A549 (cell line): ENCODE data around the gene SLC38A6. TPM values are rescaled to one million over a fixed set of nuclear protein-coding genes. Genes with fewer than 3 reads are reported as not detected.

Experiments
- ATAC-seq, 2 experiments: fragments of 200-7000 bp in 1 of 2; fragments of >200 bp in 1 of 2; cut with Nextera tagmentation in 1 of 2; cut with Tn5 transposase in 1 of 2; 3 replicates each; pipeline versions ENCODE4 v1.8.0 to v1.9.1; 2018 to 2020; ENCODE audit warnings: mild to moderate bottlenecking in 1 of 2, moderate library complexity in 1 of 2
- CTCF ChIA-PET: fragments of 300-600 bp; sonication (Branson Sonifier 250); formaldehyde crosslinking; extraction: SDS; loops from one replicate; lab custom pipeline; 2021; ENCODE audit warnings: antibody characterized with exemption, inconsistent platforms; lab: Yijun Ruan, JAX
- POLR2A ChIA-PET: fragments of 350-600 bp; formaldehyde crosslinking; extraction: SDS; loops from one replicate; lab custom pipeline; 2021; ENCODE audit warnings: antibody characterized with exemption, inconsistent platforms; lab: Yijun Ruan, JAX
- DNase-seq, 2 experiments: peaks; one replicate each; pipeline versions ENCODE4 v3.0.0 to v3.0.0-alpha.2; 2011 to 2016; ENCODE audit warnings: low read depth in 1 of 2, low spot score in 1 of 2
- FAIRE-seq: peaks from 2 replicates; lab custom pipeline; 2011; peaks lifted over from hg19 to GRCh38; lab: Jason Lieb, UNC
- H3K27ac ChIP-seq, 2 experiments: fragments of >200 bp; sonication (Bioruptor Twin); formaldehyde crosslinking; 3 replicates each; pipeline ENCODE4 v1.5.1; 2016 to 2017
- H3K4me1 ChIP-seq: fragments of >200 bp; sonication (Bioruptor Twin); formaldehyde crosslinking; 3 replicates; pipeline ENCODE4 v1.6.1; 2016
- H3K4me2 ChIP-seq: fragments of >200 bp; sonication (Bioruptor Twin); formaldehyde crosslinking; 3 replicates; pipeline ENCODE4 v1.6.1; 2016
- H3K4me3 ChIP-seq: fragments of >200 bp; sonication (Bioruptor Twin); formaldehyde crosslinking; 3 replicates; pipeline ENCODE4 v1.5.1; 2016
- H3K9me3 ChIP-seq: fragments of >200 bp; sonication (Bioruptor Twin); formaldehyde crosslinking; 3 replicates; pipeline ENCODE4 v1.6.1; 2016
- BCL3 ChIP-seq: fragments of >200 bp; sonication (Bioruptor Twin); formaldehyde crosslinking; IDR thresholded peaks from 3 replicates; pipeline ENCODE4 v1.6.1; 2016
- BHLHE40 ChIP-seq: IDR thresholded peaks from 2 replicates; pipeline ENCODE4 v1.6.1; 2012; ENCODE audit warnings: low read depth, low read length, inconsistent platforms
- CBX8 ChIP-seq: fragments of 200-600 bp; sonication (generic); IDR thresholded peaks from 2 replicates; pipeline ENCODE4 v1.6.1; 2016
- E2F6 ChIP-seq: IDR thresholded peaks from 2 replicates; pipeline ENCODE4 v1.6.1; 2012; ENCODE audit warnings: low read depth, borderline replicate concordance
- EHMT2 ChIP-seq: fragments of 200-600 bp; sonication (generic); IDR thresholded peaks from 2 replicates; pipeline ENCODE4 v1.6.1; 2016; ENCODE audit warnings: antibody characterized with exemption, low read depth, mild to moderate bottlenecking, moderate library complexity
- FOSB ChIP-seq: fragments of 250-450 bp; sonication (Bioruptor Pico); IDR thresholded peaks from 2 replicates; pipeline ENCODE4 v1.5.0; 2020; ENCODE audit warnings: mild to moderate bottlenecking, moderate library complexity
- FOSL2 ChIP-seq, 2 experiments: fragments of 450-650 bp in 1 of 2; fragments of >200 bp in 1 of 2; sonication (Bioruptor Twin) in 1 of 2; formaldehyde crosslinking; IDR thresholded peaks; 2 replicates each; pipeline versions ENCODE4 v1.5.0 to v1.6.1; 2016 to 2020; ENCODE audit warnings: mild to moderate bottlenecking in 1 of 2, moderate library complexity in 1 of 2
- GATA3 ChIP-seq: IDR thresholded peaks from 2 replicates; pipeline ENCODE4 v1.6.1; 2012; ENCODE audit warnings: borderline replicate concordance
- HDAC2 ChIP-seq: fragments of 200-600 bp; sonication (generic); IDR thresholded peaks from 2 replicates; pipeline ENCODE4 v1.6.1; 2016
- JUNB ChIP-seq: fragments of >200 bp; sonication (Bioruptor Twin); formaldehyde crosslinking; IDR thresholded peaks from 2 replicates; pipeline ENCODE4 v1.6.1; 2016
- KDM1A ChIP-seq: fragments of 200-600 bp; sonication (generic); IDR thresholded peaks from 2 replicates; pipeline ENCODE4 v1.6.1; 2016; ENCODE audit warnings: low read depth, mild to moderate bottlenecking
- KDM5A ChIP-seq: fragments of 200-600 bp; sonication (generic); IDR thresholded peaks from 2 replicates; pipeline ENCODE4 v1.6.1; 2016; ENCODE audit warnings: antibody characterized with exemption, mild to moderate bottlenecking
- MAFK ChIP-seq: fragments of 450-650 bp; IDR thresholded peaks from 2 replicates; pipeline ENCODE4 v1.6.1; 2014; ENCODE audit not compliant: partially characterized antibody
- MYC ChIP-seq: IDR thresholded peaks from 2 replicates; pipeline ENCODE4 v1.6.1; 2012; ENCODE audit warnings: mild to moderate bottlenecking, inconsistent platforms, low read length, improper control_type of control experiment, borderline replicate concordance
- NFE2L2 ChIP-seq: fragments of 150-350 bp; conservative IDR thresholded peaks from 2 replicates; pipeline ENCODE4 v1.6.1; 2014; ENCODE audit warnings: low read length
- PBX3 ChIP-seq: IDR thresholded peaks from 2 replicates; pipeline ENCODE4 v1.6.1; 2012
- PHF8 ChIP-seq: fragments of 200-600 bp; sonication (generic); IDR thresholded peaks from 2 replicates; pipeline ENCODE4 v1.6.1; 2016; ENCODE audit warnings: low read depth, mild to moderate bottlenecking, antibody characterized with exemption, moderate library complexity, borderline replicate concordance
- RARB ChIP-seq: fragments of 250-450 bp; sonication (Bioruptor Pico); IDR thresholded peaks from 2 replicates; pipeline ENCODE4 v1.8.0; 2021; ENCODE audit warnings: mild to moderate bottlenecking, moderate library complexity
- RFX5 ChIP-seq: fragments of 450-650 bp; IDR thresholded peaks from 2 replicates; pipeline ENCODE4 v1.7.1; 2014; ENCODE audit warnings: antibody characterized with exemption, mild to moderate bottlenecking, moderate library complexity
- ZC3H11A ChIP-seq: fragments of 450-650 bp; IDR thresholded peaks from 2 replicates; pipeline ENCODE4 v1.6.1; 2014; ENCODE audit warnings: antibody characterized with exemption, mild to moderate bottlenecking
- ZFP36 ChIP-seq: fragments of 450-650 bp; IDR thresholded peaks from 2 replicates; pipeline ENCODE4 v1.6.1; 2014; ENCODE audit warnings: borderline replicate concordance; ENCODE audit not compliant: partially characterized antibody
- WGBS: methylation state at CpG from one replicate; pipeline ENCODE4 v1.1.6; 2017; ENCODE audit errors: missing lambda C conversion rate; 5-methylcytosine and 5-hydroxymethylcytosine counted together
- polyA plus RNA-seq, 4 experiments: library from polyadenylated mRNA; depleted of rRNA in 3 of 4; stranded (reverse); fragments of >200 nt; fragmentation: RNase III in 1 of 4; extraction: RNeasy Plus Mini Kit Qiagen cat#74134 plus additional on column Dnase treatment in 1 of 4; gene quantifications; 2 replicates in 3 of 4; 3 replicates in 1 of 4; pipeline ENCODE4 v1.2.3, GENCODE V29; 2011 to 2017
- TF ChIP-seq, protein P1 (sequence below): fragments of 250-450 bp; sonication (Bioruptor Pico); IDR thresholded peaks from 2 replicates; pipeline ENCODE4 v1.5.0; 2021; ENCODE audit warnings: mild to moderate bottlenecking, moderate library complexity, borderline replicate concordance
- TF ChIP-seq, protein P2 (sequence below): fragments of 150-350 bp; IDR thresholded peaks from 2 replicates; pipeline ENCODE4 v1.6.1; 2014; ENCODE audit warnings: low read depth, mild to moderate bottlenecking, low read length
- TF ChIP-seq, protein P3 (sequence below): fragments of 450-650 bp; IDR thresholded peaks from 2 replicates; pipeline ENCODE4 v1.6.1; 2014; ENCODE audit warnings: antibody characterized with exemption

SLC38A6 gene
- polyA plus RNA-seq, 2 of the 4 experiments (the other 2 are of a cell fraction) = 33.3 to 37.8 TPM

GRCh38 chr14:61077951-61078720 lies 97.1 kb downstream of the SLC38A6 start:
- FAIRE-seq (no peak), ATAC-seq (no peak), DNase-seq (no peak)
- H3K9me3 ChIP-seq = no peaks in the 10 kb centered on the region
- no peaks in the 10 kb centered on the region for H3K4me1 ChIP-seq
- TF ChIP-seq, protein P1, sequence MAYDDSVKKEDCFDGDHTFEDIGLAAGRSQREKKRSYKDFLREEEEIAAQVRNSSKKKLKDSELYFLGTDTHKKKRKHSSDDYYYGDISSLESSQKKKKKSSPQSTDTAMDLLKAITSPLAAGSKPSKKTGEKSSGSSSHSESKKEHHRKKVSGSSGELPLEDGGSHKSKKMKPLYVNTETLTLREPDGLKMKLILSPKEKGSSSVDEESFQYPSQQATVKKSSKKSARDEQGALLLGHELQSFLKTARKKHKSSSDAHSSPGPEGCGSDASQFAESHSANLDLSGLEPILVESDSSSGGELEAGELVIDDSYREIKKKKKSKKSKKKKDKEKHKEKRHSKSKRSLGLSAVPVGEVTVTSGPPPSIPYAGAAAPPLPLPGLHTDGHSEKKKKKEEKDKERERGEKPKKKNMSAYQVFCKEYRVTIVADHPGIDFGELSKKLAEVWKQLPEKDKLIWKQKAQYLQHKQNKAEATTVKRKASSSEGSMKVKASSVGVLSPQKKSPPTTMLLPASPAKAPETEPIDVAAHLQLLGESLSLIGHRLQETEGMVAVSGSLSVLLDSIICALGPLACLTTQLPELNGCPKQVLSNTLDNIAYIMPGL (CRISPR knock-in tag) = no peak
- TF ChIP-seq PHF8 (no peak), BCL3 (no peak), GATA3 (no peak), RARB (CRISPR knock-in tag) (no peak), ZFP36 (no peak), MYC (no peak), CBX8 (no peak), RFX5 (no peak), MAFK (no peak), ZC3H11A (no peak), FOSB (CRISPR knock-in tag) (no peak), JUNB (no peak)
- no peak overlapping the region for H3K27ac ChIP-seq
- no peak overlapping the region for H3K4me2 ChIP-seq
- H3K4me3 ChIP-seq = no peak overlapping the region
- WGBS = 71% methylated on average over 4 of the region's 4 CpGs
- POLR2A ChIA-PET = no interaction called here
- CTCF ChIA-PET = interaction anchor here (1.1 to 1.2 kb wide), 2 partner anchors 53 to 453 kb away, joined by 3 to 4 read pairs; no protein-coding TSS in a partner anchor

DNA sequence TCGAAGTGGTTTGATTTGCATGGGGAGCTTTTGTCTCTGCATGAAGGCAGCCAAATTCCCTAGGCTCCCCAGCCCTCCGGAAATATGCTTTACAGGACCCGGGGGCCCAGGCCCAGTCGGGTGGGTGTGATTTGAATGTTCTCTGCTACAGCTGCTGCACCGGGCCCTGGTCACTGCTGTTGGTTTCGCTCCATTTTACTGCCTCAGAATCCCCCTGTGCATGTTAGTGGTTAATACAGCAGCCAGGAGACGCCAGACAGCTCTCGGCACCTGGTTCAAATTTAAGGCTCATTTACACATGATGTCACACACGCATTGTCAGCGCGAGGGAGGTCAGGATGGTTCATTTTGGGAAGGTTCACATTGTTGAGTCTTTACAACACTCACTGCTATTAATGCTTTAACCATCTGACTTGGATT lies 99.6 kb downstream of the SLC38A6 start:
- POLR2A ChIA-PET = no interaction called here
- Histone ChIP-seq H3K4me3 (no peak overlapping the region), H3K27ac (no peak overlapping the region), H3K4me2 (no peak overlapping the region), H3K9me3 (no peaks in the 10 kb centered on the region), H3K4me1 (no peaks in the 10 kb centered on the region)
- DNase-seq (no peak), FAIRE-seq (no peak), ATAC-seq (no peak)
- WGBS = 94% methylated on average over 11 of the region's 11 CpGs
- TF ChIP-seq ZFP36 = no peak
- TF ChIP-seq, protein P2, sequence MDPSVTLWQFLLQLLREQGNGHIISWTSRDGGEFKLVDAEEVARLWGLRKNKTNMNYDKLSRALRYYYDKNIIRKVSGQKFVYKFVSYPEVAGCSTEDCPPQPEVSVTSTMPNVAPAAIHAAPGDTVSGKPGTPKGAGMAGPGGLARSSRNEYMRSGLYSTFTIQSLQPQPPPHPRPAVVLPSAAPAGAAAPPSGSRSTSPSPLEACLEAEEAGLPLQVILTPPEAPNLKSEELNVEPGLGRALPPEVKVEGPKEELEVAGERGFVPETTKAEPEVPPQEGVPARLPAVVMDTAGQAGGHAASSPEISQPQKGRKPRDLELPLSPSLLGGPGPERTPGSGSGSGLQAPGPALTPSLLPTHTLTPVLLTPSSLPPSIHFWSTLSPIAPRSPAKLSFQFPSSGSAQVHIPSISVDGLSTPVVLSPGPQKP = no peak
- TF ChIP-seq NFE2L2 = no peak
- no peak for TF ChIP-seq HDAC2
- TF ChIP-seq, protein P3, sequence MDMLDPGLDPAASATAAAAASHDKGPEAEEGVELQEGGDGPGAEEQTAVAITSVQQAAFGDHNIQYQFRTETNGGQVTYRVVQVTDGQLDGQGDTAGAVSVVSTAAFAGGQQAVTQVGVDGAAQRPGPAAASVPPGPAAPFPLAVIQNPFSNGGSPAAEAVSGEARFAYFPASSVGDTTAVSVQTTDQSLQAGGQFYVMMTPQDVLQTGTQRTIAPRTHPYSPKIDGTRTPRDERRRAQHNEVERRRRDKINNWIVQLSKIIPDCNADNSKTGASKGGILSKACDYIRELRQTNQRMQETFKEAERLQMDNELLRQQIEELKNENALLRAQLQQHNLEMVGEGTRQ = no peak
- no peak for TF ChIP-seq MAFK
- no peak for TF ChIP-seq KDM5A
- CTCF ChIA-PET = no interaction called here

DNA sequence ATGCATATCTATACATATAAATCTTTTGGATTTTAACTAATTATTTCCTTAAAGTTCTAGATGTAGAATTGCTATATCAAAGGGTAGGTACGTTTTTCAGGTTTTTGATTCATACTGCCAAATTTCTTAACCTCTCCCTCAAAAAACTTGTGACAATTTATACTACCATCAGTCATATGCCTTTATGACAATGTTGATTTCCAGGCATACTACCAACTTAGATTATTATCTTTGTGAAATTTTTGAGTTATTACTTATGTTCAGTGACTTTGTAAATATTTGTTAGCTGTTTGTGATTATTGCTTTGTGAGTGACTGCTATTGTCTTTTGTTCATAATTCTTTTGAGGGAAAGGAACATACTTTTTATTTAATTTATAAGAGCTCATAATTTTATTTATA lies 107.0 kb downstream of the SLC38A6 start:
- H3K4me1 ChIP-seq = no peaks in the 10 kb centered on the region
- no peak for FAIRE-seq
- ChIA-PET CTCF (no interaction called here), POLR2A (no interaction called here)
- H3K27ac ChIP-seq = no peak overlapping the region
- no peak for DNase-seq
- no peak overlapping the region for H3K4me3 ChIP-seq
- H3K9me3 ChIP-seq = no peaks in the 10 kb centered on the region
- ATAC-seq = no peak
- WGBS = 55% methylated on average over 1 of the region's 1 CpG
- H3K4me2 ChIP-seq = no peak overlapping the region
- TF ChIP-seq BHLHE40 = no peak
- no peak for TF ChIP-seq E2F6
- TF ChIP-seq EHMT2 = no peak
- TF ChIP-seq PBX3 = no peak
- no peak for TF ChIP-seq FOSL2 (IDR thresholded peaks at IDR 0.05)
- no peak for TF ChIP-seq FOSL2 (CRISPR knock-in tag; IDR thresholded peaks at IDR 0.05)
- TF ChIP-seq KDM1A = no peak
